AG04449 (cell line): ENCODE measurements around the gene TFEC.

Experiments
- CTCF ChIA-PET: fragments of 350-600 bp; formaldehyde crosslinking; extraction: SDS; loops from one replicate; lab custom pipeline; 2021; ENCODE audit warnings: antibody characterized with exemption; lab: Yijun Ruan, JAX
- POLR2A ChIA-PET: fragments of 400-600, 350-600 bp; formaldehyde crosslinking; extraction: SDS; loops from one replicate; lab custom pipeline; 2020; ENCODE audit warnings: antibody characterized with exemption, inconsistent platforms; lab: Yijun Ruan, JAX
- DNase-seq: peaks from one replicate; pipeline ENCODE4 v3.0.0-alpha.2; 2010; ENCODE audit warnings: low read depth, low spot score
- H3K4me3 ChIP-seq: 2 replicates; pipeline ENCODE4 v1.5.1; 2011; ENCODE audit warnings: low read depth, mild to moderate bottlenecking, control low read depth, low read length
- TF ChIP-seq, protein P1 (sequence below): IDR thresholded peaks from one replicate; pipeline ENCODE4 v1.5.1; 2011; ENCODE audit warnings: mild to moderate bottlenecking, moderate library complexity, low read length, control low read depth, inconsistent platforms; ENCODE audit not compliant: insufficient read depth; ENCODE audit errors: missing control alignments

Gene TFEC

DNA sequence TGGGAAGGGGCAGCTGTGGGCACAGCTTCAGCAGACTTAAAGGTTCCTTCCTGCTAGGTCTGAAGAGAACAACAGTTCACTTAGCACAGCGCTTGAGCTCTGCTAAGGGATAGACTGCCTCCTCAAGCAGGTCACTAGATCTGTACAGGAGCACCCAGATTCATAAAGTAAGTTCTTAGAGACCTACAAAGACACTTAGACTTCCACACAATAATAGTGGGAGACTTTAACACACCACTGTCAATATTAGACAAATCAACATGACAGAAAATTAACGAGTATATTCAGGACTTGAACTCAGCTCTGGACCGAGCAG lies 140.9 kb downstream of the TFEC start:
- ChIA-PET CTCF (no interaction called here), POLR2A (no interaction called here)
- no peak overlapping the region for H3K4me3 ChIP-seq

DNA sequence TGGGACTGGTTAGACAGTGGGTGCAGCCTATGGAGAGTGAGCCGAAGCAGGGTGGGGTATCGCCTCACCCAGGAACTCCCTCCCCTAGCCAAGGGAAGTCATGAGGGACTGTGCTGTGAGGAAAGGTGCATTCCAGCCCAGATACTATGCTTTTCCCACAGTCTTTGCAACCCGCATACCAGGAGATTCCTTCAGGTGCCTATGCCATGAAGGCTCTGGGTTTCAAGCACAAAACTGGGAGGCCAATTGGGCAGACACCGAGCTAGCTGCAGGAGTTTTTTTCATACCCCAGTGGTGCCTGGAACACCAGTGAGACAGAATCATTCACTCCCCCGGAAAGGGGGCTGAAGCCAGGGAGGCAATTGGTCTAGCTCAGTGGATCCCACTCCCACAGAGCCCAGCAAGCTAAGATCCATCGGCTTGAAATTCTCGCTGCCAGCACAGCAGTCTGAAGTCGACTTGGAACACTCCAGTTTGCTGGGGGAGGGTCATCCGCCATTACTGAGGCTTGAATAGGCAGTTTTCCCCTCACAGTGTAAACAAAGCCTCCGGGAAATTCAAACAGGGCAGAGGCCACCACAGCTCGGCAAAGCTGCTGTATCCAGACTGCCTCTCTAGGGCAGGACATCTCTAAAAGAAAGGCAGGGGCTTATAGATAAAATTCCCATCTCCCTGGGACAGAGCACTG lies 141.4 kb downstream of the TFEC start:
- H3K4me3 ChIP-seq = no peak overlapping the region
- no peak for DNase-seq
- POLR2A ChIA-PET = no interaction called here
- CTCF ChIA-PET = no interaction called here
- TF ChIP-seq, protein P1, sequence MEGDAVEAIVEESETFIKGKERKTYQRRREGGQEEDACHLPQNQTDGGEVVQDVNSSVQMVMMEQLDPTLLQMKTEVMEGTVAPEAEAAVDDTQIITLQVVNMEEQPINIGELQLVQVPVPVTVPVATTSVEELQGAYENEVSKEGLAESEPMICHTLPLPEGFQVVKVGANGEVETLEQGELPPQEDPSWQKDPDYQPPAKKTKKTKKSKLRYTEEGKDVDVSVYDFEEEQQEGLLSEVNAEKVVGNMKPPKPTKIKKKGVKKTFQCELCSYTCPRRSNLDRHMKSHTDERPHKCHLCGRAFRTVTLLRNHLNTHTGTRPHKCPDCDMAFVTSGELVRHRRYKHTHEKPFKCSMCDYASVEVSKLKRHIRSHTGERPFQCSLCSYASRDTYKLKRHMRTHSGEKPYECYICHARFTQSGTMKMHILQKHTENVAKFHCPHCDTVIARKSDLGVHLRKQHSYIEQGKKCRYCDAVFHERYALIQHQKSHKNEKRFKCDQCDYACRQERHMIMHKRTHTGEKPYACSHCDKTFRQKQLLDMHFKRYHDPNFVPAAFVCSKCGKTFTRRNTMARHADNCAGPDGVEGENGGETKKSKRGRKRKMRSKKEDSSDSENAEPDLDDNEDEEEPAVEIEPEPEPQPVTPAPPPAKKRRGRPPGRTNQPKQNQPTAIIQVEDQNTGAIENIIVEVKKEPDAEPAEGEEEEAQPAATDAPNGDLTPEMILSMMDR = no peak

More for the DNA sequence above, 140.9 kb downstream of the TFEC start:
- TF ChIP-seq, protein P1 = no peak
- no peak for DNase-seq

DNA sequence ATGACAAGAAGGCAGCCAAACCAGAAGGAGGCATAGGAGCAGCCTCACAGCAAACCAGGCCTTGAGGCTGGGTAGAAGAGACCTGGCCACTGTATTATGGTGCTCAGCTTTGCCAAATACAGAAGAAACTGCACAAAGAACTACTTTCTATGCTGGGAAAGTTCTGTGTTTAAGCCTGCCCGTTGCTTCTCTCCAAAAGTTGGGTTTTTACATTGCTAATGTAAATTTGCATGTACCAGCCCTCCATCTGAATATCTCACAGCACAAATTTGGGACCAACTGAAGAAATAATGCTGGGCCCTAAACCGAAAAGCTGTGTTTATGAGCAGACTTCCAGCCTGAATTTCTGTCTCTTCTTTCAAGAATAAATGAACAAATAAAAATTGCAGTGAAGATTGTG lies 145.0 kb downstream of the TFEC start:
- H3K4me3 ChIP-seq = no peak overlapping the region
- POLR2A ChIA-PET = no interaction called here
- TF ChIP-seq, protein P1 = no peak
- no peak for DNase-seq
- CTCF ChIA-PET = no interaction called here
